ENCODE data around the gene KIAA2012.

Gene KIAA2012

DNA sequence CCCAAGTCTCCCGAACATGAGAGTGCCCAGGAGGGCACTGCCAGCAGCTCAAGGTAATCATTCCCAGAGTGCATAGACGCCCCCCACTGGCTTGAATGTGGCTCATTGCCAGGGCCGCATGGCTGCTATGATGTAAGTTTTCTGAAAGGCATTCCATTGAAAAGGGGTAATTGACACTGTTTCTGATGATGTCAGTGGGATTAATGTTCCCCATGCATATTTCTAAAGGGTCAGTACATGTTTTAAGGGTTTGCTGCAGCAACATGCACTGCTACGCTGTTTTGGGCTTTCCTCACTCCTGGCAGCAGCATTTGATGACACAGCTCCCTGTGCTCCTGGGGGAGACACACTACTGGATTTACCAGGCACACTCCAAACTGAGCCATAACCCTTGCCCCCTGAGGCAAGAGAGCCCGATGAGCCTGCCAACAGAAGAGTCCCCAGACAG, 36.7 kb downstream of the KIAA2012 start:
- H3K27ac ChIP-seq (ENCODE audit: low read length) = no peak overlapping the region
- DNase-seq (no peak), ATAC-seq (ENCODE audit: insufficient read depth, low read depth) (no peak)
- no peak overlapping the region for H3K4me2 ChIP-seq (ENCODE audit: insufficient read depth, low read length)
- H3K79me2 ChIP-seq (ENCODE audit: insufficient read depth, low read length) = no peaks in the 10 kb centered on the region
- H4K20me1 ChIP-seq (ENCODE audit: insufficient read depth, low read length) = no peaks in the 10 kb centered on the region
- no peaks in the 10 kb centered on the region for H3K36me3 ChIP-seq (ENCODE audit: insufficient read depth, low read length)
- no peak overlapping the region for H2AFZ ChIP-seq (ENCODE audit: low read depth, low read length)
- TF ChIP-seq, protein P1, sequence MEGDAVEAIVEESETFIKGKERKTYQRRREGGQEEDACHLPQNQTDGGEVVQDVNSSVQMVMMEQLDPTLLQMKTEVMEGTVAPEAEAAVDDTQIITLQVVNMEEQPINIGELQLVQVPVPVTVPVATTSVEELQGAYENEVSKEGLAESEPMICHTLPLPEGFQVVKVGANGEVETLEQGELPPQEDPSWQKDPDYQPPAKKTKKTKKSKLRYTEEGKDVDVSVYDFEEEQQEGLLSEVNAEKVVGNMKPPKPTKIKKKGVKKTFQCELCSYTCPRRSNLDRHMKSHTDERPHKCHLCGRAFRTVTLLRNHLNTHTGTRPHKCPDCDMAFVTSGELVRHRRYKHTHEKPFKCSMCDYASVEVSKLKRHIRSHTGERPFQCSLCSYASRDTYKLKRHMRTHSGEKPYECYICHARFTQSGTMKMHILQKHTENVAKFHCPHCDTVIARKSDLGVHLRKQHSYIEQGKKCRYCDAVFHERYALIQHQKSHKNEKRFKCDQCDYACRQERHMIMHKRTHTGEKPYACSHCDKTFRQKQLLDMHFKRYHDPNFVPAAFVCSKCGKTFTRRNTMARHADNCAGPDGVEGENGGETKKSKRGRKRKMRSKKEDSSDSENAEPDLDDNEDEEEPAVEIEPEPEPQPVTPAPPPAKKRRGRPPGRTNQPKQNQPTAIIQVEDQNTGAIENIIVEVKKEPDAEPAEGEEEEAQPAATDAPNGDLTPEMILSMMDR (IDR thresholded peaks at IDR 0.05; ENCODE audit: borderline replicate concordance, extremely low read depth, low read length, poor library complexity, severe bottlenecking) = no peak
- no peak for TF ChIP-seq EZH2 (IDR thresholded peaks at IDR 0.05; ENCODE audit: borderline replicate concordance, low read depth, low read length, severe bottlenecking)
- H3K4me3 ChIP-seq (ENCODE audit: low read depth in 1 of 2, low read length in 2 of 2) = no peak overlapping the region
- peaks cover 19% of the 10 kb centered on the region for H3K27me3 ChIP-seq (ENCODE audit: insufficient read depth, low read length, poor library complexity)
- no peak overlapping the region for H3K9ac ChIP-seq (ENCODE audit: low read depth, low read length)
- H3K9me3 ChIP-seq (ENCODE audit: insufficient read depth, low read length, severe bottlenecking) = no peaks in the 10 kb centered on the region
- H3K4me1 ChIP-seq (ENCODE audit: insufficient read depth, low read length) = no peaks in the 10 kb centered on the region

DNA sequence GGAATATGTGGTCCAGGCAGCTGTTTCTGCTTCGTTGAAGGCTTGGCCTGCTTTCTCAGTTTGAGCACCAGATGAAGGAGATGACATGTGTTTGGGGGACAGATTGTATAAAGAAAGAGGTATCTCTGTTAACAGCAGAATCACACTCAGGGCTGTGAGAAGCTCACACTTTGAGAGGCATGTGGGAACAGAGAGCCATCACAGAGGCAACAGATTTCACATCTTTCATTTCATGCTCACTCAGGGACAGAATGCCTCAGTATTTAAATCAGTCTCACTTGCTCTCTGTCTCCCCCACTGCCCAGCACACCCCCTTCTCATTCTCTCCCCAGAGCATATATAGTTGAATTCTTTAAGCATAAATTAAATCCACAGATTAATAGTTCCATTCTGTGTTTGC, 37.4 kb downstream of the KIAA2012 start:
- Histone ChIP-seq H3K27me3 (ENCODE audit: insufficient read depth, low read length, poor library complexity) (peaks cover 23% of the 10 kb centered on the region), H3K36me3 (ENCODE audit: insufficient read depth, low read length) (no peaks in the 10 kb centered on the region), H3K79me2 (ENCODE audit: insufficient read depth, low read length) (no peaks in the 10 kb centered on the region), H3K4me3 (ENCODE audit: low read depth in 1 of 2, low read length in 2 of 2) (no peak overlapping the region), H4K20me1 (ENCODE audit: insufficient read depth, low read length) (no peaks in the 10 kb centered on the region), H3K9me3 (ENCODE audit: insufficient read depth, low read length, severe bottlenecking) (no peaks in the 10 kb centered on the region), H3K9ac (ENCODE audit: low read depth, low read length) (no peak overlapping the region), H3K27ac (ENCODE audit: low read length) (no peak overlapping the region), H3K4me1 (ENCODE audit: insufficient read depth, low read length) (no peaks in the 10 kb centered on the region), H3K4me2 (ENCODE audit: insufficient read depth, low read length) (no peak overlapping the region), H2AFZ (ENCODE audit: low read depth, low read length) (no peak overlapping the region)
- TF ChIP-seq, protein P1 (IDR thresholded peaks at IDR 0.05; ENCODE audit: borderline replicate concordance, extremely low read depth, low read length, poor library complexity, severe bottlenecking) = no peak
- no peak for TF ChIP-seq EZH2 (IDR thresholded peaks at IDR 0.05; ENCODE audit: borderline replicate concordance, low read depth, low read length, severe bottlenecking)
- DNase-seq (no peak), ATAC-seq (ENCODE audit: insufficient read depth, low read depth) (no peak)

DNA sequence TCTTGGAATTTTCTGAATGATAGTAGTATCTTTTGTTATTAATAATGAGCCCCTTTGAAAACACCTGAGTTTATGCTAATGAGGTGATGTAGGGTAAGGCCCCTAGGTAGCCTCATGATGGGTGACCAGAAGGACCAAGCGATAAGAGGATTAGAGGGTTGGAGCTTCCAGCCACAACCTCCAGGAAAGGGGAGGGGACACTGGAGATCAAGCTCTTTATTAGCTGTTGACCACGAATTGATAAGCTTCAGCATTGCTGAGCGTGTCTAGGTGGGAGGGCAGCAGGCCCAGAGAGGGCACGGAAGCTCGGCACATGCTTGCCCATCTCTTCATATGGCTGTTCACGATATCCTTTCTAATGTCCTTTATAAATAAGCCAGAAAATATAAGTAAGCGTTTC, 39.0 kb downstream of the KIAA2012 start:
- ATAC-seq (ENCODE audit: insufficient read depth, low read depth) = no peak
- Histone ChIP-seq H3K79me2 (ENCODE audit: insufficient read depth, low read length) (no peaks in the 10 kb centered on the region), H3K4me2 (ENCODE audit: insufficient read depth, low read length) (no peak overlapping the region), H3K4me3 (ENCODE audit: low read depth in 1 of 2, low read length in 2 of 2) (no peak overlapping the region), H3K27ac (ENCODE audit: low read length) (no peak overlapping the region), H3K9me3 (ENCODE audit: insufficient read depth, low read length, severe bottlenecking) (no peaks in the 10 kb centered on the region), H2AFZ (ENCODE audit: low read depth, low read length) (no peak overlapping the region), H4K20me1 (ENCODE audit: insufficient read depth, low read length) (no peaks in the 10 kb centered on the region), H3K36me3 (ENCODE audit: insufficient read depth, low read length) (no peaks in the 10 kb centered on the region), H3K9ac (ENCODE audit: low read depth, low read length) (no peak overlapping the region), H3K27me3 (ENCODE audit: insufficient read depth, low read length, poor library complexity) (peaks cover 24% of the 10 kb centered on the region), H3K4me1 (ENCODE audit: insufficient read depth, low read length) (no peaks in the 10 kb centered on the region)
- TF ChIP-seq EZH2 (IDR thresholded peaks at IDR 0.05; ENCODE audit: borderline replicate concordance, low read depth, low read length, severe bottlenecking) = no peak
- TF ChIP-seq, protein P1 (IDR thresholded peaks at IDR 0.05; ENCODE audit: borderline replicate concordance, extremely low read depth, low read length, poor library complexity, severe bottlenecking) = no peak
- DNase-seq = no peak

All from DND-41 (cell line).